ENCODE measurements around the gene PPM1H.
"Not testable (repeated sequence)": the region's sequence is repeated elsewhere in the genome, so short reads cannot be mapped to it uniquely, and the experiment has no call there.

PPM1H gene

GRCh38 chr12:62885242-62885641, 49.7 kb downstream of the PPM1H start:
- no peak overlapping the region for H3K9ac ChIP-seq (ENCODE audit: low read length)
- no peak overlapping the region for H3K4me3 ChIP-seq (ENCODE audit: low read length)
- DNase-seq (ENCODE audit: low read depth): no peak
- H3K27me3 ChIP-seq (replicated peaks; ENCODE audit: control insufficient read depth, insufficient read depth, low read length): peaks cover 21% of the 10 kb centered on the region
- H3K36me3 ChIP-seq (ENCODE audit: control insufficient read depth, insufficient read depth, low read length, severe bottlenecking): no peaks in the 10 kb centered on the region
- H3K4me1 ChIP-seq (ENCODE audit: control insufficient read depth, insufficient read depth, low read length): no peaks in the 10 kb centered on the region
- H3K9me3 ChIP-seq (ENCODE audit: control insufficient read depth, low read length): peaks cover 7% of the 10 kb centered on the region

GRCh38 chr12:62884832-62885231, 50.1 kb downstream of the PPM1H start:
- H3K4me1 ChIP-seq (ENCODE audit: control insufficient read depth, insufficient read depth, low read length): not testable (repeated sequence)

GRCh38 chr12:62882696-62883095, 52.3 kb downstream of the PPM1H start:
- peaks cover 7% of the 10 kb centered on the region for H3K9me3 ChIP-seq (ENCODE audit: control insufficient read depth, low read length)
- H3K27me3 ChIP-seq (replicated peaks; ENCODE audit: control insufficient read depth, insufficient read depth, low read length): peaks cover 23% of the 10 kb centered on the region
- H3K4me3 ChIP-seq (ENCODE audit: low read length): no peak overlapping the region
- H3K9ac ChIP-seq (ENCODE audit: low read length): no peak overlapping the region
- no peak for DNase-seq (ENCODE audit: low read depth)
- no peaks in the 10 kb centered on the region for H3K4me1 ChIP-seq (ENCODE audit: control insufficient read depth, insufficient read depth, low read length)
- H3K36me3 ChIP-seq (ENCODE audit: control insufficient read depth, insufficient read depth, low read length, severe bottlenecking): no peaks in the 10 kb centered on the region

More at GRCh38 chr12:62884832-62885231, 50.1 kb downstream of the PPM1H start:
- not testable (repeated sequence) for DNase-seq (ENCODE audit: low read depth); H3K4me3 ChIP-seq (ENCODE audit: low read length); H3K36me3 ChIP-seq (ENCODE audit: control insufficient read depth, insufficient read depth, low read length, severe bottlenecking); H3K9ac ChIP-seq (ENCODE audit: low read length); H3K9me3 ChIP-seq (ENCODE audit: control insufficient read depth, low read length)
- peaks cover 23% of the 10 kb centered on the region for H3K27me3 ChIP-seq (replicated peaks; ENCODE audit: control insufficient read depth, insufficient read depth, low read length)

- peaks cover 23% of the 10 kb centered on the region for H3K27me3 ChIP-seq (replicated peaks; ENCODE audit: control insufficient read depth, insufficient read depth, low read length)
- H3K4me1 ChIP-seq (ENCODE audit: control insufficient read depth, insufficient read depth, low read length): peaks cover 2% of the 10 kb centered on the region
- no peak overlapping the region for H3K4me3 ChIP-seq (ENCODE audit: low read length)
- no peak overlapping the region for H3K9ac ChIP-seq (ENCODE audit: low read length)
- DNase-seq (ENCODE audit: low read depth): no peak
- no peaks in the 10 kb centered on the region for H3K36me3 ChIP-seq (ENCODE audit: control insufficient read depth, insufficient read depth, low read length, severe bottlenecking)
- H3K9me3 ChIP-seq (ENCODE audit: control insufficient read depth, low read length): peaks cover 7% of the 10 kb centered on the region
Measured at GRCh38 chr12:62882140-62882539, 52.8 kb downstream of the PPM1H start.

- no peak overlapping the region for H3K4me3 ChIP-seq (ENCODE audit: low read length)
- H3K36me3 ChIP-seq (ENCODE audit: control insufficient read depth, insufficient read depth, low read length, severe bottlenecking): no peaks in the 10 kb centered on the region
- peaks cover 8% of the 10 kb centered on the region for H3K4me1 ChIP-seq (ENCODE audit: control insufficient read depth, insufficient read depth, low read length)
- DNase-seq (ENCODE audit: low read depth): no peak
- H3K27me3 ChIP-seq (replicated peaks; ENCODE audit: control insufficient read depth, insufficient read depth, low read length): peaks cover 24% of the 10 kb centered on the region
- peaks cover 7% of the 10 kb centered on the region for H3K9me3 ChIP-seq (ENCODE audit: control insufficient read depth, low read length)
- H3K9ac ChIP-seq (ENCODE audit: low read length): no peak overlapping the region
Measured at GRCh38 chr12:62879691-62880090, 55.3 kb downstream of the PPM1H start.

- H3K36me3 ChIP-seq (ENCODE audit: control insufficient read depth, insufficient read depth, low read length, severe bottlenecking); DNase-seq (ENCODE audit: low read depth); H3K9me3 ChIP-seq (ENCODE audit: control insufficient read depth, low read length); H3K4me1 ChIP-seq (ENCODE audit: control insufficient read depth, insufficient read depth, low read length); H3K4me3 ChIP-seq (ENCODE audit: low read length); H3K9ac ChIP-seq (ENCODE audit: low read length): not testable (repeated sequence)
- H3K27me3 ChIP-seq (replicated peaks; ENCODE audit: control insufficient read depth, insufficient read depth, low read length): peaks cover 24% of the 10 kb centered on the region
Measured at GRCh38 chr12:62879228-62879627, 55.7 kb downstream of the PPM1H start.

- Histone ChIP-seq H3K36me3 (ENCODE audit: control insufficient read depth, insufficient read depth, low read length, severe bottlenecking) (no peaks in the 10 kb centered on the region), H3K27me3 (replicated peaks; ENCODE audit: control insufficient read depth, insufficient read depth, low read length) (peaks cover 24% of the 10 kb centered on the region), H3K9me3 (ENCODE audit: control insufficient read depth, low read length) (peaks cover 7% of the 10 kb centered on the region), H3K4me1 (ENCODE audit: control insufficient read depth, insufficient read depth, low read length) (peaks cover 8% of the 10 kb centered on the region), H3K9ac (ENCODE audit: low read length) (no peak overlapping the region), H3K4me3 (ENCODE audit: low read length) (no peak overlapping the region)
- DNase-seq (ENCODE audit: low read depth): peak; percentile 69
Measured at GRCh38 chr12:62878211-62878610, 56.7 kb downstream of the PPM1H start.

- Histone ChIP-seq H3K4me3 (ENCODE audit: low read length) (peak overlapping the region; percentile 69), H3K4me1 (ENCODE audit: control insufficient read depth, insufficient read depth, low read length) (peaks cover 8% of the 10 kb centered on the region), H3K36me3 (ENCODE audit: control insufficient read depth, insufficient read depth, low read length, severe bottlenecking) (no peaks in the 10 kb centered on the region), H3K9ac (ENCODE audit: low read length) (no peak overlapping the region), H3K27me3 (replicated peaks; ENCODE audit: control insufficient read depth, insufficient read depth, low read length) (peaks cover 24% of the 10 kb centered on the region), H3K9me3 (ENCODE audit: control insufficient read depth, low read length) (peaks cover 7% of the 10 kb centered on the region)
- no peak for DNase-seq (ENCODE audit: low read depth)
Measured at GRCh38 chr12:62876938-62877548, 57.9 kb downstream of the PPM1H start.

GRCh38 chr12:62873826-62874448, 61.0 kb downstream of the PPM1H start:
- DNase-seq (ENCODE audit: low read depth): no peak
- no peaks in the 10 kb centered on the region for H3K9me3 ChIP-seq (ENCODE audit: control insufficient read depth, low read length)
- H3K9ac ChIP-seq (ENCODE audit: low read length): no peak overlapping the region
- H3K4me3 ChIP-seq (ENCODE audit: low read length): no peak overlapping the region
- no peaks in the 10 kb centered on the region for H3K36me3 ChIP-seq (ENCODE audit: control insufficient read depth, insufficient read depth, low read length, severe bottlenecking)
- peaks cover 8% of the 10 kb centered on the region for H3K4me1 ChIP-seq (ENCODE audit: control insufficient read depth, insufficient read depth, low read length)
- H3K27me3 ChIP-seq (replicated peaks; ENCODE audit: control insufficient read depth, insufficient read depth, low read length): peaks cover 6% of the 10 kb centered on the region

- H3K4me3 ChIP-seq (ENCODE audit: low read length): no peak overlapping the region
- H3K9ac ChIP-seq (ENCODE audit: low read length): no peak overlapping the region
- no peaks in the 10 kb centered on the region for H3K9me3 ChIP-seq (ENCODE audit: control insufficient read depth, low read length)
- peaks cover 6% of the 10 kb centered on the region for H3K27me3 ChIP-seq (replicated peaks; ENCODE audit: control insufficient read depth, insufficient read depth, low read length)
- DNase-seq (ENCODE audit: low read depth): no peak
- H3K36me3 ChIP-seq (ENCODE audit: control insufficient read depth, insufficient read depth, low read length, severe bottlenecking): no peaks in the 10 kb centered on the region
- H3K4me1 ChIP-seq (ENCODE audit: control insufficient read depth, insufficient read depth, low read length): peaks cover 8% of the 10 kb centered on the region
Measured at GRCh38 chr12:62873116-62873825, 61.7 kb downstream of the PPM1H start.

- Histone ChIP-seq H3K27me3 (replicated peaks; ENCODE audit: control insufficient read depth, insufficient read depth, low read length) (no peaks in the 10 kb centered on the region), H3K4me1 (ENCODE audit: control insufficient read depth, insufficient read depth, low read length) (peaks cover 6% of the 10 kb centered on the region), H3K36me3 (ENCODE audit: control insufficient read depth, insufficient read depth, low read length, severe bottlenecking) (no peaks in the 10 kb centered on the region), H3K4me3 (ENCODE audit: low read length) (no peak overlapping the region), H3K9me3 (ENCODE audit: control insufficient read depth, low read length) (no peaks in the 10 kb centered on the region), H3K9ac (ENCODE audit: low read length) (no peak overlapping the region)
- no peak for DNase-seq (ENCODE audit: low read depth)
Measured at GRCh38 chr12:62868820-62869219, 66.1 kb downstream of the PPM1H start.

Measured in adipocyte (in vitro differentiated cells).